Measurements from ENCODE around the gene MOSPD3. TPM values are rescaled to one million over a fixed set of nuclear protein-coding genes. Genes with fewer than 3 reads are reported as not detected.
A peak's percentile ranks its signal among the peaks of the same experiment; 100 is the strongest.

MOSPD3 gene
- polyA plus RNA-seq, 3 donors = 12.7 to 15.5 (median 13.3) TPM

DNA sequence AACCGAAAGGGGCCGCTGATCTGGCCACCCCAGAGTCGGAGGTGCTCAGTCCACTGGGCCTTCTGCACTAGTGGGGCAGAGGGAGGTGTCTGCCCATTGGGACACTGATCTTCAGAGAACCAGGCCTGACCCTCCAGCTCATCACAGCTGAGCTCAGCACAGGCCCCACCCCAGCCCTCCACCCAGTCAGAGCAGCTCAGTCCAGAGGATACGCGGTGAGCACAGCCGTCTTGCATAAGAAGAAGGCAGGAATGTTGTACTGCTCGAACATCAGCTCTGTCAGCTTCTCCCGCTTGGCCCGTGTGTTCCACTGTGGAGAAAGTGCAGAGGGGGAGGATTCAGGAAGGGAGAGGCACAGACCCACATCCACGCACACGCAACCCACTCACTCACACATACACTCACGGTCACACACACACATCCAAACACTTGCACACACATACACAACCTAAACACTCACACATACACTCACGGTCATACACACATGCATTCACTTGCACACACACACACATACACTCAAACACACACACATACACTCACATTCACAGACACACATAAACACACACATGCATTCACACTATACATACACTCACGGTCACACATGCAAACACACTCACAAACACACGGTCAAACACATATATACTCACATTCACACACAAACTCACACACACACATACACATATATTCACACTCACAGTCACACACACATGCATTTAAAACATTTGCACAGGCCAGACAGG lies 37.7 kb downstream of the MOSPD3 start:
- H3K9me3 ChIP-seq (replicated peaks in 1 of 2; ENCODE audit: control insufficient read depth in 1 of 2, insufficient read depth in 1 of 2, low read length in 2 of 2) = no peaks in the 10 kb centered on the region
- no peaks in the 10 kb centered on the region for H3K36me3 ChIP-seq (replicated peaks in 1 of 2; ENCODE audit: control insufficient read depth in 1 of 2, insufficient read depth in 2 of 2, low read length in 2 of 2)
- H3K79me2 ChIP-seq (ENCODE audit: insufficient read depth, low read length) = no peaks in the 10 kb centered on the region
- no peaks in the 10 kb centered on the region for H3K4me1 ChIP-seq (ENCODE audit: control insufficient read depth in 1 of 2, insufficient read depth in 2 of 2, low read length in 2 of 2)
- no peak overlapping the region for H3K4me2 ChIP-seq (replicated peaks; ENCODE audit: extremely low read depth, low read length, poor library complexity, severe bottlenecking)
- H3K4me3 ChIP-seq (replicated peaks in 1 of 3; ENCODE audit: low read depth in 2 of 3, low read length in 3 of 3) = no peak overlapping the region
- TF ChIP-seq, protein P1, sequence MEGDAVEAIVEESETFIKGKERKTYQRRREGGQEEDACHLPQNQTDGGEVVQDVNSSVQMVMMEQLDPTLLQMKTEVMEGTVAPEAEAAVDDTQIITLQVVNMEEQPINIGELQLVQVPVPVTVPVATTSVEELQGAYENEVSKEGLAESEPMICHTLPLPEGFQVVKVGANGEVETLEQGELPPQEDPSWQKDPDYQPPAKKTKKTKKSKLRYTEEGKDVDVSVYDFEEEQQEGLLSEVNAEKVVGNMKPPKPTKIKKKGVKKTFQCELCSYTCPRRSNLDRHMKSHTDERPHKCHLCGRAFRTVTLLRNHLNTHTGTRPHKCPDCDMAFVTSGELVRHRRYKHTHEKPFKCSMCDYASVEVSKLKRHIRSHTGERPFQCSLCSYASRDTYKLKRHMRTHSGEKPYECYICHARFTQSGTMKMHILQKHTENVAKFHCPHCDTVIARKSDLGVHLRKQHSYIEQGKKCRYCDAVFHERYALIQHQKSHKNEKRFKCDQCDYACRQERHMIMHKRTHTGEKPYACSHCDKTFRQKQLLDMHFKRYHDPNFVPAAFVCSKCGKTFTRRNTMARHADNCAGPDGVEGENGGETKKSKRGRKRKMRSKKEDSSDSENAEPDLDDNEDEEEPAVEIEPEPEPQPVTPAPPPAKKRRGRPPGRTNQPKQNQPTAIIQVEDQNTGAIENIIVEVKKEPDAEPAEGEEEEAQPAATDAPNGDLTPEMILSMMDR (IDR thresholded peaks at IDR 0.05) = no peak
- no peak overlapping the region for H3K4me3 Mint-ChIP-seq
- no peaks in the 10 kb centered on the region for H3K4me1 Mint-ChIP-seq
- DNase-seq = no peak
- intact Hi-C loops (cut with micrococcal nuclease) = no loop called here
- H4K20me1 ChIP-seq (ENCODE audit: insufficient read depth, low read length) = no peaks in the 10 kb centered on the region
- no peak overlapping the region for H2AFZ ChIP-seq (ENCODE audit: insufficient read depth, low read depth, low read length, poor library complexity, severe bottlenecking)
- H3K27ac Mint-ChIP-seq = peak overlapping the region in 1 of 7 donors; percentile 1
- H3K27ac ChIP-seq (ENCODE audit: low read depth in 1 of 2, low read length in 2 of 2) = no peak overlapping the region
- 92% methylated on average over 9 of the region's 15 CpGs for WGBS (ENCODE audit: insufficient coverage)
- H3K9me3 Mint-ChIP-seq = peaks cover 0 to 12% (median 2%) of the 10 kb centered on the region in 7 donors
- no peak overlapping the region for H3K9ac ChIP-seq (ENCODE audit: insufficient read depth, low read length, poor library complexity, severe bottlenecking)
- peaks cover 5 to 8% of the 10 kb centered on the region in 2 donors for H3K27me3 ChIP-seq (ENCODE audit: control insufficient read depth in 2 of 2, insufficient read depth in 2 of 2, low read length in 2 of 2)
- peaks cover 15 to 36% (median 23%) of the 10 kb centered on the region in 3 donors for H3K27me3 Mint-ChIP-seq (ENCODE audit: low read depth in 3 of 3)
- H3K36me3 Mint-ChIP-seq = no peaks in the 10 kb centered on the region

DNA sequence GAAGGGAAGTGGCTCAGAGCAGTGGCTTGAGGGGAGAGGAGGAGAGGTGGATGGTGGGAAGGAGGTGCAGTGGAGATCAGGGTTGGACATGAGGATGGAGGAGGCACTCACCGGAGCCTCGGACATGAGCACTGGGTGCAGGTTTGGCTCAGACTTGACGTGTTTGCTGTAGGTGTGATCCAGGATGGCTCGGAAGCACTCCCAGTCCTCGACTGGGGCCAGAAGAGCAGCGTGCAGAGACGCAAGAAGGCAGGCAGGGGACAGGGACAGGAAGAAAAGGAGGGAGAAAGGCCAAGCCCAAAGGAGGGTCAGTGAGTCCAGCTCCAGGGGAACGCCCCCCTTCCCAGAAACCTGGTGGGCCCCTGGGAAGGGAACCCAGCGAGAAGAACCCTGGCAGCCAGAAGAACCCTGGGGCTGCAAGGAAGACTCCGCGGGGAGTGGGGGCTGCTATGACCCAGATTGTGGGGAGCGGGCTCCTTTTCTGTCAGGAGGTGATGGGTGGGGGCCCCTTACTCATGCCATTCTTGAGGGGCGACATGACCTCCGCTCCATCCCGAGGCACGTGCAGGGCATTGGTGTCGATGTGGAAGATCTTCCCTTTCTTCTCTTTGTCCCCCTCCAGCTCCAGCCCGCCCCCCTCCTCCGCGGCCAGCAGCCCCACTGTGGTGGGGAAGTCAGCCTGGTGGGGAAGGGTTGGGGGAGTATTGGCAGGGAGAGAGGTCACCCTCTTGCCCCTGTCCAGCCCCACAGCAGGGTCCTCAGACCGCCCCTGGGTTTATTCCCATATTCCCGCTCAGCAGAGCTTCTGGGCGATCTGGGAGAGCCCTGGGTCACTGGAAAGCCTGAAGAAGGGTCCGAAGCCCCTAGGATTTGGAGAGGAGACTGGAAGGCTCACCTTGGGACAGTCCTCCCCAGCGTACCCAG lies 42.8 kb downstream of the MOSPD3 start:
- Mint-ChIP-seq H3K27ac (peak overlapping the region in 1 of 7 donors; percentile 10), H3K27me3 (ENCODE audit: low read depth in 3 of 3) (peaks cover 45 to 55% (median 50%) of the 10 kb centered on the region in 3 donors), H3K9me3 (peaks cover 3 to 22% (median 12%) of the 10 kb centered on the region in 7 donors), H3K4me3 (peak overlapping the region in 1 of 2 donors; percentile 43), H3K4me1 (no peaks in the 10 kb centered on the region), H3K36me3 (no peaks in the 10 kb centered on the region)
- H4K20me1 ChIP-seq (ENCODE audit: insufficient read depth, low read length) = no peaks in the 10 kb centered on the region
- H3K36me3 ChIP-seq (replicated peaks in 1 of 2; ENCODE audit: control insufficient read depth in 1 of 2, insufficient read depth in 2 of 2, low read length in 2 of 2) = no peaks in the 10 kb centered on the region
- H3K27ac ChIP-seq (ENCODE audit: low read depth in 1 of 2, low read length in 2 of 2) = no peak overlapping the region
- H3K27me3 ChIP-seq (ENCODE audit: control insufficient read depth in 2 of 2, insufficient read depth in 2 of 2, low read length in 2 of 2) = peaks cover 20 to 35% of the 10 kb centered on the region in 2 donors
- no peak overlapping the region for H3K4me2 ChIP-seq (replicated peaks; ENCODE audit: extremely low read depth, low read length, poor library complexity, severe bottlenecking)
- H3K79me2 ChIP-seq (ENCODE audit: insufficient read depth, low read length) = no peaks in the 10 kb centered on the region
- intact Hi-C loops (cut with micrococcal nuclease) = no loop called here
- peaks cover 5 to 6% of the 10 kb centered on the region in 2 donors for H3K9me3 ChIP-seq (replicated peaks in 1 of 2; ENCODE audit: control insufficient read depth in 1 of 2, insufficient read depth in 1 of 2, low read length in 2 of 2)
- WGBS (ENCODE audit: insufficient coverage) = 61% methylated on average over 10 of the region's 25 CpGs
- H3K9ac ChIP-seq (ENCODE audit: insufficient read depth, low read length, poor library complexity, severe bottlenecking) = no peak overlapping the region
- DNase-seq = no peak
- no peak overlapping the region for H2AFZ ChIP-seq (ENCODE audit: insufficient read depth, low read depth, low read length, poor library complexity, severe bottlenecking)
- H3K4me1 ChIP-seq (ENCODE audit: control insufficient read depth in 1 of 2, insufficient read depth in 2 of 2, low read length in 2 of 2) = no peaks in the 10 kb centered on the region
- TF ChIP-seq, protein P1 (IDR thresholded peaks at IDR 0.05) = no peak
- H3K4me3 ChIP-seq (replicated peaks in 1 of 3; ENCODE audit: low read depth in 2 of 3, low read length in 3 of 3) = no peak overlapping the region

Measured in CD14-positive monocyte (primary cell).